Measurements from ENCODE around the gene ITPR2.

DNA sequence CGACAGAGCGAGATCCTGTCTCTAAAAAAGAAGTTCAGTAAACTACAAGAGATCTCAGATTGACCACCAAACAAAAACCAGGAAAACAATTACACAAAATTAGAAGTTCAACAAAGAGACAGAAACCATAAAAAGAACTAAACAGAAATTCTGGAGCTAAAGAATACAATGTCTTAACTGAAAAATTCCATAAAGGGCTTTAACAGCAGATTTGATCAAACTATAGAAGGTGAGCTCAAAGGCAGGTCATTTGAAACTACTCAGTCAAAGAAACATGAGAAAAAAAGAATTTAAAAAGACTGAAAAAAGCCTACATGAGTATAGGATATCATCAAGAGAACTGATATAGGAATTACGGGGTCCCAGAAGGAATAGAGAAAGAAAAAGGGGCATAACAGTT, 71.2 kb downstream of the ITPR2 start:
- TF ChIP-seq HDAC2 (IDR thresholded peaks at IDR 0.05) (no peak), HOXA7 (CRISPR knock-in tag; IDR thresholded peaks at IDR 0.05) (no peak), BHLHE40 (IDR thresholded peaks at IDR 0.05; ENCODE audit: low read depth, low read length) (no peak), RCOR1 (IDR thresholded peaks at IDR 0.05; ENCODE audit: low read depth, low read length) (no peak), CEBPB (IDR thresholded peaks at IDR 0.05) (no peak), JUNB (IDR thresholded peaks at IDR 0.05) (no peak), JUN (IDR thresholded peaks at IDR 0.05) (no peak), RARB (CRISPR knock-in tag; IDR thresholded peaks at IDR 0.05) (no peak)
- TF ChIP-seq, protein P1, sequence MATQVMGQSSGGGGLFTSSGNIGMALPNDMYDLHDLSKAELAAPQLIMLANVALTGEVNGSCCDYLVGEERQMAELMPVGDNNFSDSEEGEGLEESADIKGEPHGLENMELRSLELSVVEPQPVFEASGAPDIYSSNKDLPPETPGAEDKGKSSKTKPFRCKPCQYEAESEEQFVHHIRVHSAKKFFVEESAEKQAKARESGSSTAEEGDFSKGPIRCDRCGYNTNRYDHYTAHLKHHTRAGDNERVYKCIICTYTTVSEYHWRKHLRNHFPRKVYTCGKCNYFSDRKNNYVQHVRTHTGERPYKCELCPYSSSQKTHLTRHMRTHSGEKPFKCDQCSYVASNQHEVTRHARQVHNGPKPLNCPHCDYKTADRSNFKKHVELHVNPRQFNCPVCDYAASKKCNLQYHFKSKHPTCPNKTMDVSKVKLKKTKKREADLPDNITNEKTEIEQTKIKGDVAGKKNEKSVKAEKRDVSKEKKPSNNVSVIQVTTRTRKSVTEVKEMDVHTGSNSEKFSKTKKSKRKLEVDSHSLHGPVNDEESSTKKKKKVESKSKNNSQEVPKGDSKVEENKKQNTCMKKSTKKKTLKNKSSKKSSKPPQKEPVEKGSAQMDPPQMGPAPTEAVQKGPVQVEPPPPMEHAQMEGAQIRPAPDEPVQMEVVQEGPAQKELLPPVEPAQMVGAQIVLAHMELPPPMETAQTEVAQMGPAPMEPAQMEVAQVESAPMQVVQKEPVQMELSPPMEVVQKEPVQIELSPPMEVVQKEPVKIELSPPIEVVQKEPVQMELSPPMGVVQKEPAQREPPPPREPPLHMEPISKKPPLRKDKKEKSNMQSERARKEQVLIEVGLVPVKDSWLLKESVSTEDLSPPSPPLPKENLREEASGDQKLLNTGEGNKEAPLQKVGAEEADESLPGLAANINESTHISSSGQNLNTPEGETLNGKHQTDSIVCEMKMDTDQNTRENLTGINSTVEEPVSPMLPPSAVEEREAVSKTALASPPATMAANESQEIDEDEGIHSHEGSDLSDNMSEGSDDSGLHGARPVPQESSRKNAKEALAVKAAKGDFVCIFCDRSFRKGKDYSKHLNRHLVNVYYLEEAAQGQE (IDR thresholded peaks at IDR 0.05): no peak
- TF ChIP-seq, protein P2, sequence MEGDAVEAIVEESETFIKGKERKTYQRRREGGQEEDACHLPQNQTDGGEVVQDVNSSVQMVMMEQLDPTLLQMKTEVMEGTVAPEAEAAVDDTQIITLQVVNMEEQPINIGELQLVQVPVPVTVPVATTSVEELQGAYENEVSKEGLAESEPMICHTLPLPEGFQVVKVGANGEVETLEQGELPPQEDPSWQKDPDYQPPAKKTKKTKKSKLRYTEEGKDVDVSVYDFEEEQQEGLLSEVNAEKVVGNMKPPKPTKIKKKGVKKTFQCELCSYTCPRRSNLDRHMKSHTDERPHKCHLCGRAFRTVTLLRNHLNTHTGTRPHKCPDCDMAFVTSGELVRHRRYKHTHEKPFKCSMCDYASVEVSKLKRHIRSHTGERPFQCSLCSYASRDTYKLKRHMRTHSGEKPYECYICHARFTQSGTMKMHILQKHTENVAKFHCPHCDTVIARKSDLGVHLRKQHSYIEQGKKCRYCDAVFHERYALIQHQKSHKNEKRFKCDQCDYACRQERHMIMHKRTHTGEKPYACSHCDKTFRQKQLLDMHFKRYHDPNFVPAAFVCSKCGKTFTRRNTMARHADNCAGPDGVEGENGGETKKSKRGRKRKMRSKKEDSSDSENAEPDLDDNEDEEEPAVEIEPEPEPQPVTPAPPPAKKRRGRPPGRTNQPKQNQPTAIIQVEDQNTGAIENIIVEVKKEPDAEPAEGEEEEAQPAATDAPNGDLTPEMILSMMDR (IDR thresholded peaks at IDR 0.05): no peak
- TF ChIP-seq, protein P3, sequence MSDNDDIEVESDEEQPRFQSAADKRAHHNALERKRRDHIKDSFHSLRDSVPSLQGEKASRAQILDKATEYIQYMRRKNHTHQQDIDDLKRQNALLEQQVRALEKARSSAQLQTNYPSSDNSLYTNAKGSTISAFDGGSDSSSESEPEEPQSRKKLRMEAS (IDR thresholded peaks at IDR 0.05): no peak
- TF ChIP-seq, protein P4, sequence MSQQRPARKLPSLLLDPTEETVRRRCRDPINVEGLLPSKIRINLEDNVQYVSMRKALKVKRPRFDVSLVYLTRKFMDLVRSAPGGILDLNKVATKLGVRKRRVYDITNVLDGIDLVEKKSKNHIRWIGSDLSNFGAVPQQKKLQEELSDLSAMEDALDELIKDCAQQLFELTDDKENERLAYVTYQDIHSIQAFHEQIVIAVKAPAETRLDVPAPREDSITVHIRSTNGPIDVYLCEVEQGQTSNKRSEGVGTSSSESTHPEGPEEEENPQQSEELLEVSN (IDR thresholded peaks at IDR 0.05; ENCODE audit: borderline replicate concordance, low read depth): no peak

Data from A549 (cell line).